ENCODE data around the gene YY2. TPM values are rescaled to one million over a fixed set of nuclear protein-coding genes. Genes with fewer than 3 reads are reported as not detected.

The YY2 gene
- total and polyA plus RNA-seq, 2 of the 4 experiments (the other 2 are of a cell fraction): 0.72 to 2.5 TPM

DNA sequence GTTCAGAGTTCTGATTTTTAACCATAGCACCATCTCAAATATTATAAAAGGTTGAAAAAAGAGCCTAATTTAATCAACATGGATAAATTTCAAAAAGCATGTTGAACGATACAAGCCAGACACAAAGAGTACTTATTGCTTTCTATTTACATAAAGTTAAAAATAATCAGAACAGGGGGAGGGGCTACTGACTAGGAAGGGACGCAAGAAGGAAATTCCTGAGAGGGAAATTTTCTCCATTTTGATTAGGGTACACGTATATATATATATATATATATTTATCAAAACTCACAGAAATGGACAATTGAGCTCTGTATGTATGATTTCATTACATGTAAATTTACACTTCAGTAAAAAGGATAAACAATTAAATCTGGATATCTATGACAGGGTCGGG, 16.9 kb upstream of the YY2 start:
- 0 out of 2 replicates have a peak, but pooled peaks have one; percentile 6 for ATAC-seq (ENCODE audit: low read depth)
- POLR2A ChIA-PET (ENCODE audit: unreplicated experiment): no interaction called here

More for the DNA sequence above, 16.9 kb upstream of the YY2 start:
- in situ Hi-C loops (cut with MboI; ENCODE audit: low sequenced_read_pairs) (no loop called here), intact Hi-C loops (cut with micrococcal nuclease) (loop anchor here (1.0 to 10.0 kb wide), 3 partner anchors 104 to 1304 kb away; no protein-coding TSS in a partner anchor), dilution Hi-C loops (cut with HindIII; ENCODE audit: low sequenced_read_pairs, unreplicated experiment) (no loop called here)
- Histone ChIP-seq H3K27ac (ENCODE audit: insufficient read depth, low read length) (peak overlapping the region; percentile 73), H2BK5ac (ENCODE audit: low read depth, low read length, poor library complexity, severe bottlenecking) (peak overlapping the region; percentile 75), H2BK15ac (ENCODE audit: low read depth, low read length) (no peak overlapping the region), H2BK20ac (ENCODE audit: low read depth, low read length) (no peak overlapping the region), H3K9me1 (ENCODE audit: insufficient read depth, low read length) (0 out of 2 replicates have a peak, but pooled peaks cover 3% of the 10 kb centered on the region), H4K20me1 (ENCODE audit: insufficient read depth, low read length) (no peaks in the 10 kb centered on the region), H3K14ac (replicated peaks; ENCODE audit: low read depth, low read length) (peak overlapping the region; percentile 94), H3K79me1 (ENCODE audit: low read depth in 1 of 2, low read length in 2 of 2) (peaks cover 9 to 13% of the 10 kb centered on the region in 2 experiments; a peak in 3 of 4 replicates), H3K23ac (ENCODE audit: low read depth, low read length) (peak overlapping the region; percentile 89; the same call in 1 of the 2 replicates), H3K27me3 (ENCODE audit: control insufficient read depth, insufficient read depth, low read length) (no peaks in the 10 kb centered on the region), H3K4ac (ENCODE audit: low read depth, low read length) (peak overlapping the region; percentile 92), H4K5ac (ENCODE audit: low read depth, low read length) (peak overlapping the region; percentile 86), H3K36me3 (ENCODE audit: control insufficient read depth, insufficient read depth, low read length) (no peaks in the 10 kb centered on the region), H2AFZ (replicated peaks; ENCODE audit: low read length, poor library complexity) (peak overlapping the region; percentile 94), H3K4me3 (ENCODE audit: insufficient read depth, low read depth, low read length) (peak overlapping the region; percentile 84), H3K4me1 (ENCODE audit: control insufficient read depth, insufficient read depth, low read length) (no peaks in the 10 kb centered on the region; the same call in 1 of the 2 replicates), H4K8ac (ENCODE audit: low read depth in 2 of 2, low read length in 2 of 2) (peak overlapping the region in 1 of 2 experiments; percentile 80; a peak in 3 of 4 replicates), H2AK9ac (replicated peaks; ENCODE audit: low read depth, low read length, poor library complexity) (peak overlapping the region; percentile 87), H4K91ac (ENCODE audit: insufficient read depth, low read depth, low read length) (peak overlapping the region; percentile 12; the same call in 1 of the 2 replicates), H2AK5ac (ENCODE audit: low read depth, low read length) (no peak overlapping the region), H3K18ac (ENCODE audit: low read depth, low read length) (peak overlapping the region; percentile 69; the same call in 1 of the 2 replicates), H2BK120ac (ENCODE audit: low read depth, low read length) (peak overlapping the region; percentile 68), H3K9ac (ENCODE audit: low read depth, low read length) (peak overlapping the region; percentile 66), H3K4me2 (ENCODE audit: low read depth, low read length) (peak overlapping the region; percentile 53; the same call in 1 of the 2 replicates), H3K56ac (ENCODE audit: extremely low read depth, insufficient read depth, low read length) (no peak overlapping the region), H3K9me3 (ENCODE audit: control insufficient read depth, insufficient read depth, low read length) (no peaks in the 10 kb centered on the region)
- DNase-seq: peak; percentile 14
- no TSS peak for BruUV-seq (replicated peaks)
- no CpG with 5 or more reads among the region's 4 CpGs for WGBS, 2 experiments (ENCODE audit: extremely low coverage in 2 of 2, insufficient read length in 1 of 2)
- TF ChIP-seq SMC3 (IDR thresholded peaks at IDR 0.05; ENCODE audit: low read depth, low read length) (no peak), POLR2A (IDR thresholded peaks at IDR 0.05; ENCODE audit: low read depth, low read length) (no peak), RAD21 (IDR thresholded peaks at IDR 0.05; ENCODE audit: low read length) (no peak), MXI1 (IDR thresholded peaks at IDR 0.05; ENCODE audit: borderline replicate concordance, low read depth, low read length) (no peak), CHD1 (IDR thresholded peaks at IDR 0.05; ENCODE audit: low read depth, low read length) (no peak), RFX5 (IDR thresholded peaks at IDR 0.05; ENCODE audit: low read depth, low read length) (no peak), RCOR1 (IDR thresholded peaks at IDR 0.05; ENCODE audit: insufficient replicate concordance, low read length) (no peak), MAFK (IDR thresholded peaks at IDR 0.05; ENCODE audit: low read depth, low read length) (no peak), NFE2L2 (IDR thresholded peaks at IDR 0.05; ENCODE audit: low read depth, low read length) (no peak), MAZ (IDR thresholded peaks at IDR 0.05; ENCODE audit: borderline replicate concordance, low read depth, low read length) (no peak), FOS (IDR thresholded peaks at IDR 0.05; ENCODE audit: low read depth, low read length) (no peak)
- TF ChIP-seq, protein P1, sequence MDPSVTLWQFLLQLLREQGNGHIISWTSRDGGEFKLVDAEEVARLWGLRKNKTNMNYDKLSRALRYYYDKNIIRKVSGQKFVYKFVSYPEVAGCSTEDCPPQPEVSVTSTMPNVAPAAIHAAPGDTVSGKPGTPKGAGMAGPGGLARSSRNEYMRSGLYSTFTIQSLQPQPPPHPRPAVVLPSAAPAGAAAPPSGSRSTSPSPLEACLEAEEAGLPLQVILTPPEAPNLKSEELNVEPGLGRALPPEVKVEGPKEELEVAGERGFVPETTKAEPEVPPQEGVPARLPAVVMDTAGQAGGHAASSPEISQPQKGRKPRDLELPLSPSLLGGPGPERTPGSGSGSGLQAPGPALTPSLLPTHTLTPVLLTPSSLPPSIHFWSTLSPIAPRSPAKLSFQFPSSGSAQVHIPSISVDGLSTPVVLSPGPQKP (IDR thresholded peaks at IDR 0.05; ENCODE audit: borderline replicate concordance, low read depth, low read length): no peak
- TF ChIP-seq, protein P2, sequence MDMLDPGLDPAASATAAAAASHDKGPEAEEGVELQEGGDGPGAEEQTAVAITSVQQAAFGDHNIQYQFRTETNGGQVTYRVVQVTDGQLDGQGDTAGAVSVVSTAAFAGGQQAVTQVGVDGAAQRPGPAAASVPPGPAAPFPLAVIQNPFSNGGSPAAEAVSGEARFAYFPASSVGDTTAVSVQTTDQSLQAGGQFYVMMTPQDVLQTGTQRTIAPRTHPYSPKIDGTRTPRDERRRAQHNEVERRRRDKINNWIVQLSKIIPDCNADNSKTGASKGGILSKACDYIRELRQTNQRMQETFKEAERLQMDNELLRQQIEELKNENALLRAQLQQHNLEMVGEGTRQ (IDR thresholded peaks at IDR 0.05; ENCODE audit: low read depth, low read length): no peak
- TF ChIP-seq, protein P3, sequence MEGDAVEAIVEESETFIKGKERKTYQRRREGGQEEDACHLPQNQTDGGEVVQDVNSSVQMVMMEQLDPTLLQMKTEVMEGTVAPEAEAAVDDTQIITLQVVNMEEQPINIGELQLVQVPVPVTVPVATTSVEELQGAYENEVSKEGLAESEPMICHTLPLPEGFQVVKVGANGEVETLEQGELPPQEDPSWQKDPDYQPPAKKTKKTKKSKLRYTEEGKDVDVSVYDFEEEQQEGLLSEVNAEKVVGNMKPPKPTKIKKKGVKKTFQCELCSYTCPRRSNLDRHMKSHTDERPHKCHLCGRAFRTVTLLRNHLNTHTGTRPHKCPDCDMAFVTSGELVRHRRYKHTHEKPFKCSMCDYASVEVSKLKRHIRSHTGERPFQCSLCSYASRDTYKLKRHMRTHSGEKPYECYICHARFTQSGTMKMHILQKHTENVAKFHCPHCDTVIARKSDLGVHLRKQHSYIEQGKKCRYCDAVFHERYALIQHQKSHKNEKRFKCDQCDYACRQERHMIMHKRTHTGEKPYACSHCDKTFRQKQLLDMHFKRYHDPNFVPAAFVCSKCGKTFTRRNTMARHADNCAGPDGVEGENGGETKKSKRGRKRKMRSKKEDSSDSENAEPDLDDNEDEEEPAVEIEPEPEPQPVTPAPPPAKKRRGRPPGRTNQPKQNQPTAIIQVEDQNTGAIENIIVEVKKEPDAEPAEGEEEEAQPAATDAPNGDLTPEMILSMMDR (conservative IDR thresholded peaks at IDR 0.05; ENCODE audit: low read depth, low read length): no peak
- CTCF ChIA-PET: interaction anchor here (0.6 kb wide), 1 partner anchor 1304 kb away, joined by 3 read pairs; no protein-coding TSS in a partner anchor
